OCI-LY7 (cell line): ENCODE results near the gene LPIN2. TPM values are rescaled to one million over a fixed set of nuclear protein-coding genes. Genes with fewer than 3 reads are reported as not detected.

Experiments
- BruUV-seq: library from RNA; stranded (reverse); fragments of 400-500 nt; replicated peaks from 2 replicates; lab custom pipeline; 2021; lab: Mats Ljungman, UMichigan
- CTCF ChIA-PET: fragments of 300-600 bp; sonication (Branson Sonifier 250); formaldehyde crosslinking; loops from one replicate; lab custom pipeline; 2022; ENCODE audit warnings: antibody characterized with exemption; ENCODE audit not compliant: unreplicated experiment; lab: Charles Lee
- POLR2A ChIA-PET: fragments of 300-600 bp; sonication (Branson Sonifier 250); formaldehyde crosslinking; loops from one replicate; lab custom pipeline; 2022; ENCODE audit warnings: antibody characterized with exemption; lab: Charles Lee
- DNase-seq: peaks from one replicate; pipeline ENCODE4 v3.0.0-alpha.2; 2015; ENCODE audit warnings: low spot score
- H2AFZ ChIP-seq: fragments of 200-600 bp; sonication (generic), shearing (Covaris generic); 2 replicates; pipeline ENCODE4 v1.6.1; 2014; ENCODE audit warnings: mild to moderate bottlenecking, antibody characterized with exemption, low read length, moderate library complexity
- H3K27ac ChIP-seq: fragments of 200-600 bp; sonication (generic); 2 replicates; pipeline ENCODE4 v1.5.1; 2014; ENCODE audit warnings: mixed run types, low read depth, mild to moderate bottlenecking, moderate library complexity, low read length, inconsistent platforms; ENCODE audit not compliant: poor library complexity, severe bottlenecking
- H3K36me3 ChIP-seq: fragments of 200-600 bp; sonication (generic); 2 replicates; pipeline ENCODE4 v1.6.1; 2014; ENCODE audit warnings: mild to moderate bottlenecking, antibody characterized with exemption, low read length, moderate library complexity, mixed read lengths; ENCODE audit not compliant: insufficient read depth
- H3K4me1 ChIP-seq: fragments of 200-600 bp; sonication (generic); 2 replicates; pipeline ENCODE4 v1.5.1; 2014; ENCODE audit warnings: mild to moderate bottlenecking, low read length; ENCODE audit not compliant: insufficient read depth, poor library complexity, severe bottlenecking
- H3K4me2 ChIP-seq: fragments of 200-600 bp; sonication (generic); 2 replicates; pipeline ENCODE4 v1.6.1; 2014; ENCODE audit warnings: mild to moderate bottlenecking, low read length
- H3K4me3 ChIP-seq: fragments of 200-600 bp; sonication (generic); 2 replicates; pipeline ENCODE4 v1.5.1; 2014; ENCODE audit warnings: mild to moderate bottlenecking, low read depth, low read length; ENCODE audit not compliant: poor library complexity, severe bottlenecking
- H3K79me2 ChIP-seq: fragments of 200-600 bp; sonication (generic); 2 replicates; pipeline ENCODE4 v1.6.1; 2016; ENCODE audit warnings: low read depth, mild to moderate bottlenecking, low read length, moderate library complexity, mixed read lengths; ENCODE audit not compliant: insufficient read depth
- H3K9me2 ChIP-seq: fragments of 200-600 bp; sonication (generic); 2 replicates; pipeline ENCODE4 v1.6.1; 2016; ENCODE audit warnings: mild to moderate bottlenecking, low read length, mixed read lengths; ENCODE audit not compliant: insufficient read depth
- H3K9me3 ChIP-seq: fragments of 200-600 bp; sonication (generic); 2 replicates; pipeline ENCODE4 v1.6.1; 2014; ENCODE audit warnings: mild to moderate bottlenecking, mixed run types, low read length, mixed read lengths
- H4K20me1 ChIP-seq: fragments of 200-600 bp; sonication (generic); 2 replicates; pipeline ENCODE4 v1.6.1; 2014; ENCODE audit warnings: mild to moderate bottlenecking, antibody characterized with exemption, low read length, moderate library complexity, mixed read lengths; ENCODE audit not compliant: insufficient read depth
- EZH2phosphoT487 ChIP-seq: fragments of 200-600 bp; sonication (generic); IDR thresholded peaks from 2 replicates; pipeline ENCODE4 v1.6.1; 2018; ENCODE audit warnings: low read depth, borderline replicate concordance, mild to moderate bottlenecking, mixed run types, antibody characterized with exemption, low read length, moderate library complexity, mixed read lengths
- intact Hi-C: fragments of 100-400 bp; cut with micrococcal nuclease; formaldehyde crosslinking; loops from one replicate; pipeline ENCODE4 v1.10.0; 2022; ENCODE audit not compliant: unreplicated experiment
- total RNA-seq, 2 experiments: library from RNA; depleted of rRNA in 1 of 2; stranded (reverse); fragments of >200 nt in 1 of 2; shearing (Covaris generic) in 1 of 2; gene quantifications; 2 replicates each; pipeline ENCODE4 v1.2.3, GENCODE V29; 2014 to 2022
- TF ChIP-seq, protein P1 (sequence below): fragments of 200-600 bp; sonication (generic); conservative IDR thresholded peaks from 2 replicates; pipeline ENCODE4 v1.5.1; 2014; ENCODE audit warnings: mild to moderate bottlenecking, antibody characterized with exemption, low read length, moderate library complexity, mixed read lengths

LPIN2 gene
- total RNA-seq, 2 experiments from 2014 or later = 18.9 to 20.1 TPM

DNA sequence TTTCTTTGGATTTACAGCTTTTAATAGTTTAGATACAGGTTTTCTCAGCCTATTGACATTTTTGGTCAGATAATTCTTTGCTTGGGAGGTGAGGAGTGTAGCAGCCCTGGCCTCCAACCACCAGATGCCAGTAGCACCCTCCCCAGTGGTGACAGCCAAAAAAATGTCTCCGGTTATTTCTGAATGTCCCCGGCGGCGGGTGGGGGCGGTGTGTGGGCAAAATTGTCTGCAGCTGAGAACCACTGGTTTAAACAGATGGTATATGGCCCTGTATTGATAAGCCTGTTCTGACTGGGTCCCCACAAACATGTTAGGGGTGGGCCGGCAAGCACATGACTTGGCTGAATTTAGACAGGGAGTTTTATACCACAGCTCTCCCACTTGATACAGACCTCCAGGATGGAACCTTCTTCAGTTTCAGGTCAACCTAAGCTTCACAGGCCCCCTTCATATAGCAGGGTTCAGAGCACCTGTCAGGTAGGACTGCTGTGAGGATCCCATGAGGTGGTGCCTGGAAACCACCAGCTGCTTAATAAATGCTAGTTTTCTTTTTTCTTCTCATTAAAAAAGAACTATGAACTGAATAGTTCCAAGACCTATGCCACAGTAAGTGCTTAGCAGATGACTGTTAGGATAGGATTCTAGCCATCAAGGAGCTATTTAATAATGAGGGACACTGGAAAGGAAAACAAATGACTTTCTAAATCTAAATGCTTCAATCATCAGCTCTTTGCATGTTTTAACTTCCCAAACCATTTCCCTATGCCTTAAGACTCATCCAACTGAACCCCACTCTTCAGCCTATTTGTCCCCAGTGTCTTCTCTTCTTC lies 18.1 kb downstream of the LPIN2 start:
- H3K4me2 ChIP-seq = peak overlapping the region; percentile 22; the same call in 1 of the 2 replicates
- ChIA-PET CTCF (interaction anchor here (0.9 to 1.4 kb wide), 3 partner anchors 13 to 69 kb away, joined by 3 to 4 read pairs (median 3); no protein-coding TSS in a partner anchor), POLR2A (interaction anchor here (0.6 to 2.4 kb wide), 9 partner anchors 12 to 387 kb away, joined by 3 to 9 read pairs (median 3); no protein-coding TSS in a partner anchor)
- H3K79me2 ChIP-seq = peaks cover 9% of the 10 kb centered on the region; the same call in 1 of the 2 replicates
- peak; percentile 69 for DNase-seq
- H4K20me1 ChIP-seq = no peaks in the 10 kb centered on the region
- BruUV-seq = no TSS peak
- H3K4me3 ChIP-seq = no peak overlapping the region
- H3K36me3 ChIP-seq = peaks cover 13% of the 10 kb centered on the region
- H3K4me1 ChIP-seq = peaks cover 22% of the 10 kb centered on the region
- intact Hi-C loops = loop anchor here (1.0 to 2.0 kb wide), 2 partner anchors 68 to 251 kb away; no protein-coding TSS in a partner anchor
- no peaks in the 10 kb centered on the region for H3K9me3 ChIP-seq
- H3K9me2 ChIP-seq = no peaks in the 10 kb centered on the region
- no peak for TF ChIP-seq EZH2phosphoT487
- TF ChIP-seq, protein P1, sequence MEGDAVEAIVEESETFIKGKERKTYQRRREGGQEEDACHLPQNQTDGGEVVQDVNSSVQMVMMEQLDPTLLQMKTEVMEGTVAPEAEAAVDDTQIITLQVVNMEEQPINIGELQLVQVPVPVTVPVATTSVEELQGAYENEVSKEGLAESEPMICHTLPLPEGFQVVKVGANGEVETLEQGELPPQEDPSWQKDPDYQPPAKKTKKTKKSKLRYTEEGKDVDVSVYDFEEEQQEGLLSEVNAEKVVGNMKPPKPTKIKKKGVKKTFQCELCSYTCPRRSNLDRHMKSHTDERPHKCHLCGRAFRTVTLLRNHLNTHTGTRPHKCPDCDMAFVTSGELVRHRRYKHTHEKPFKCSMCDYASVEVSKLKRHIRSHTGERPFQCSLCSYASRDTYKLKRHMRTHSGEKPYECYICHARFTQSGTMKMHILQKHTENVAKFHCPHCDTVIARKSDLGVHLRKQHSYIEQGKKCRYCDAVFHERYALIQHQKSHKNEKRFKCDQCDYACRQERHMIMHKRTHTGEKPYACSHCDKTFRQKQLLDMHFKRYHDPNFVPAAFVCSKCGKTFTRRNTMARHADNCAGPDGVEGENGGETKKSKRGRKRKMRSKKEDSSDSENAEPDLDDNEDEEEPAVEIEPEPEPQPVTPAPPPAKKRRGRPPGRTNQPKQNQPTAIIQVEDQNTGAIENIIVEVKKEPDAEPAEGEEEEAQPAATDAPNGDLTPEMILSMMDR = peak; percentile 86
- H2AFZ ChIP-seq = no peak overlapping the region; the same call in 1 of the 2 replicates
- no peak overlapping the region for H3K27ac ChIP-seq

DNA sequence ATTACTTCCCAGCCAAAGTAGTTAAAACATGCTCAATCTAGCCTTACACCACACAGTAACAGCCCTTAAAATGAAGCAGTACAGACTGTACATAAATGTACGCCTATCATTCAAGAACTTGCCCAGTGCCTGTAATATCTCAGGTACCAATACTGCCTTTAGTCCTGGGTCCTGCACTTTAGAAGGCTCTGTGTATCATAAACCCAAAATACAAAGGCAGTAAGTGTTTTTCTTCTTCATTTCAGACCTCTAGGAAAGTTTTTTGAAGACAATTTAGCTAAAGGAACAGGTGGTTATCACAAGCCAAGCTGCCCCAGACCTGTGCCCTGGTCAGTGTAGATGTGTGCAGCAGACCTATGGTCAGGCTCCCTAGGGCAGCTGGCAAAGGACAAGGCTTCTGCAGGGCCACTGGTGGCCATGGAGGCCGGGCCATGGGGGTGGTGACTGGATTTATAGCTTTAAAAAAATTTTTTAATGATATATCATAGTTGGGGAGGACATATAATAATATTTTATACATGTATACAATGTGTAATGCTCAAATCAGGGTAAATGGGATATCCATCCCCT lies 18.8 kb downstream of the LPIN2 start:
- POLR2A ChIA-PET = interaction anchor here (0.6 to 2.4 kb wide), 7 partner anchors 13 to 386 kb away, joined by 3 to 9 read pairs (median 5); no protein-coding TSS in a partner anchor
- intact Hi-C loops = loop anchor here (1.0 to 2.0 kb wide), 2 partner anchors 69 to 252 kb away; no protein-coding TSS in a partner anchor
- peaks cover 13% of the 10 kb centered on the region for H3K36me3 ChIP-seq
- no peak for TF ChIP-seq EZH2phosphoT487
- TF ChIP-seq, protein P1 = no peak
- H3K4me1 ChIP-seq = peaks cover 22% of the 10 kb centered on the region
- no peak for DNase-seq
- H3K4me3 ChIP-seq = no peak overlapping the region
- no peak overlapping the region for H2AFZ ChIP-seq
- no TSS peak for BruUV-seq
- no peaks in the 10 kb centered on the region for H3K9me2 ChIP-seq
- H3K4me2 ChIP-seq = no peak overlapping the region
- CTCF ChIA-PET = interaction anchor here (1.1 to 1.4 kb wide), 3 partner anchors 21 to 661 kb away, joined by 3 to 4 read pairs (median 3); no protein-coding TSS in a partner anchor
- no peaks in the 10 kb centered on the region for H4K20me1 ChIP-seq
- H3K9me3 ChIP-seq = no peaks in the 10 kb centered on the region
- peaks cover 11% of the 10 kb centered on the region; the same call in 1 of the 2 replicates for H3K79me2 ChIP-seq
- no peak overlapping the region for H3K27ac ChIP-seq
